Activated B cell treated with CpG ODN at 0.5 μM for 24 hours (primary cell): Measurements from ENCODE around the gene TPRX1. TPM values are rescaled to one million over a fixed set of nuclear protein-coding genes. Genes with fewer than 3 reads are reported as not detected.
"Not testable (repeated sequence)": the region's sequence is repeated elsewhere in the genome, so short reads cannot be mapped to it uniquely, and the experiment has no call there.

Experiments used
- ATAC-seq: fragments of 200-7000 bp; cut with Tn5 transposase; one replicate; pipeline ENCODE4 v1.10.0; 2021; ENCODE audit warnings: low read depth, mild to moderate bottlenecking, moderate library complexity
- CTCF ChIA-PET: fragments of 350-600 bp; sonication (Branson Sonifier 250); formaldehyde crosslinking; loops from one replicate; lab custom pipeline; 2021; ENCODE audit warnings: antibody characterized with exemption; lab: Charles Lee
- POLR2A ChIA-PET: fragments of 350-600 bp; sonication (Branson Sonifier 250); formaldehyde crosslinking; loops from one replicate; lab custom pipeline; 2021; ENCODE audit warnings: antibody characterized with exemption; lab: Charles Lee
- DNase-seq: peaks from one replicate; pipeline ENCODE4 v3.0.0; 2022
- H3K27ac Mint-ChIP-seq: one replicate; pipeline ENCODE4 v1.8.0; 2020; ENCODE audit warnings: mixed read lengths
- H3K27me3 Mint-ChIP-seq: one replicate; pipeline ENCODE4 v1.8.0; 2021; ENCODE audit warnings: mixed read lengths
- H3K36me3 Mint-ChIP-seq: one replicate; pipeline ENCODE4 v1.8.0; 2021; ENCODE audit warnings: low read depth, mixed read lengths
- H3K4me1 Mint-ChIP-seq: one replicate; pipeline ENCODE4 v1.8.0; 2021; ENCODE audit warnings: mixed read lengths
- H3K4me3 Mint-ChIP-seq: one replicate; pipeline ENCODE4 v1.8.0; 2020; ENCODE audit warnings: mild to moderate bottlenecking, mixed read lengths
- H3K9me3 Mint-ChIP-seq: one replicate; pipeline ENCODE4 v1.8.0; 2020; ENCODE audit warnings: mixed read lengths
- CTCF ChIP-seq: fragments of 200-600 bp; IDR thresholded peaks from one replicate; pipeline ENCODE4 v1.8.0; 2022; ENCODE audit warnings: antibody characterized with exemption, mild to moderate bottlenecking
- intact Hi-C: fragments of 100-400 bp; cut with micrococcal nuclease; formaldehyde crosslinking; loops from one replicate; pipeline ENCODE4 v1.15.1; 2024
- total RNA-seq: library from RNA; stranded (reverse); gene quantifications from 2 replicates; pipeline ENCODE4 v1.2.3, GENCODE V29; 2022

Gene TPRX1
- total RNA-seq, 1 donor from 2014 or later, result not detected

DNA sequence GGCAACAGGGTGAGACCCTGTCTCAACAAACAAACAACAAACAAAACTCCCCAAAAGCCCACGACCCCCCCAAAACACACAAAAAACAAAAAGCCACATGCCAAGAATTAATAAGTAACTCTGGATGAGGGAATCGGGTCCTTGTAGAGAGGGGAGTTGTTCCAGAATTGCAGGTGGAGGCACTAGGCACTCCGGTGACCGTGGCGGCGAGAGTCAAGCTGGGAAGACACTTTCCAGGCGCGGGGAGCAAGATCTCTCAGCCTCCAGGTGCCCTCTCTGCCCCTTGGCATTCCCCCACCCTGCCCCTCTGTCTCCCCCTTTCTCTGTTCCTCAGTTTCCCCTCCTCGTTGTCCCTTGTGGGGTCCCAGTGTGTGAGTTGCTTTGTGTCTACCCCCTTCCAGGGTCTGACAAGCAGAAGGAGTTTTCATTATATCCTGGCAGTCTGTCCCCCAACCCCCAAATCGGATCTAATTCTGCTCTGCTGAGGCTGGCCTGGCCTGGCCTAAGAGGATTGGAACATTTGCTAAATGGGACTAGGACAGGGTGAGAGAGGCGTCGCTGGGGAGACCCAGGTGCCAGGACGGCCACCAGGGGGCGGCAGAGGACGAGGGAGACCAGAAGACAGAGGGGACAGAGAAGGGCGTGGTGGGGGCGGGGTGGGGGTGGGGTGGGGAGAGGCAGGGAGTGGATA is 9.1 kb upstream of the TPRX1 start:
- no peak overlapping the region for H3K27ac Mint-ChIP-seq
- intact Hi-C loops, result no loop called here
- ATAC-seq (no peak), DNase-seq (peak; percentile 52)
- TF ChIP-seq CTCF, result no peak
- H3K36me3 Mint-ChIP-seq, result no peaks in the 10 kb centered on the region
- no peaks in the 10 kb centered on the region for H3K4me1 Mint-ChIP-seq
- no peak overlapping the region for H3K4me3 Mint-ChIP-seq
- POLR2A ChIA-PET, result no interaction called here
- H3K9me3 Mint-ChIP-seq, result no peaks in the 10 kb centered on the region
- CTCF ChIA-PET, result interaction anchor here (1.3 kb wide), 1 partner anchor 15 kb away, joined by 3 read pairs; no protein-coding TSS in a partner anchor
- H3K27me3 Mint-ChIP-seq, result peaks cover 13% of the 10 kb centered on the region

GRCh38 chr19:47806435-47806834 is 2.1 kb upstream of the TPRX1 start:
- ChIA-PET CTCF (no interaction called here), POLR2A (no interaction called here)
- no peaks in the 10 kb centered on the region for H3K36me3 Mint-ChIP-seq
- ATAC-seq, result no peak
- no peaks in the 10 kb centered on the region for H3K4me1 Mint-ChIP-seq
- no peak for DNase-seq
- H3K27me3 Mint-ChIP-seq, result no peaks in the 10 kb centered on the region
- peaks cover 2% of the 10 kb centered on the region for H3K9me3 Mint-ChIP-seq
- intact Hi-C loops, result no loop called here
- no peak overlapping the region for H3K27ac Mint-ChIP-seq
- no peak overlapping the region for H3K4me3 Mint-ChIP-seq
- no peak for TF ChIP-seq CTCF

DNA sequence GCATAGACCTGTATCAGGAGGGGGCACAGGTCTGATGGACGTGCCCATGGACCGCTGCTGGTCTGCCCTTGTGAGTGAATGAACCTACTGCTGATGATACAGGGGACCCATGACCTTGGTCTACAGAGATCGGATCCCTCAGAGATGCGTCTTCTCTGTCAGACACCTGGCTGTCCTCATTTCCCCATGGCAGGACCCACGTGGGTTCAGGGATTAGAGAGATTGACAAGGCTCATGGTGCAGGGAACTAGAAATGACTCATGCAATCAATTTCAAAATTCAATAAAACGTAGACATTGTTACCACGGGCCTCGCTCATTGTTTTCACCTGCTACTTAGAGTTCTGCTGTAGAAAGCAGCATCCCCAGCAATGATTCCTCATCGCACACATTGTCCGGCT is 962 bp upstream of the TPRX1 start:
- ATAC-seq (no peak), DNase-seq (no peak)
- ChIA-PET POLR2A (no interaction called here), CTCF (no interaction called here)
- Mint-ChIP-seq H3K4me3 (no peak overlapping the region), H3K27ac (no peak overlapping the region), H3K4me1 (no peaks in the 10 kb centered on the region), H3K36me3 (peaks cover 2% of the 10 kb centered on the region), H3K27me3 (no peaks in the 10 kb centered on the region), H3K9me3 (peaks cover 7% of the 10 kb centered on the region)
- TF ChIP-seq CTCF, result no peak
- intact Hi-C loops, result no loop called here

DNA sequence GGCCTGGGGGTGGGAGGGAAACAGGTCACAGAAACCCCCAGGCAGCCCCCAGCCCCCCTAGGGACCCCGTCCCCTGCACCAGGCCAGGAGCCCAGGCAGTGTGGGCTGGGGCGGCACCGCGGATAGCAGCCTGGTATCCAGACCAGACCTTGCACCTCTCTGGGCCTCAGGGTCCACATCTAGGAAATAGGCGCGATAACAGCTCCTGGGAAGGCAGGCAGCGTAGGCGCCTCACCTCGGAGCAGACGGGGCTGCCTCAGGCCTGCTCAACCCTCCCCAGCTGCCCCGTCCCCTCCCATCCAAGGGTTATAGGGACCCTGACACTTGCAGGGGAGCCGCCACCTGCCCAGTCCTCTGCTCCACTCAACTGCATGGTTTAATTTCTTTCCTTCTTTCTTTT is 680 bp downstream of the TPRX1 start:
- H3K4me3 Mint-ChIP-seq, H3K27ac Mint-ChIP-seq, H3K9me3 Mint-ChIP-seq, DNase-seq, H3K4me1 Mint-ChIP-seq, intact Hi-C loops, H3K36me3 Mint-ChIP-seq, H3K27me3 Mint-ChIP-seq, ATAC-seq, POLR2A ChIA-PET, CTCF ChIA-PET: not testable (repeated sequence)

- H3K27ac Mint-ChIP-seq, POLR2A ChIA-PET, H3K9me3 Mint-ChIP-seq, H3K4me3 Mint-ChIP-seq, DNase-seq, ATAC-seq, intact Hi-C loops, H3K4me1 Mint-ChIP-seq, H3K27me3 Mint-ChIP-seq, H3K36me3 Mint-ChIP-seq, CTCF ChIA-PET: not testable (repeated sequence)
Observed at GRCh38 chr19:47803148-47803547, 1.2 kb downstream of the TPRX1 start.

DNA sequence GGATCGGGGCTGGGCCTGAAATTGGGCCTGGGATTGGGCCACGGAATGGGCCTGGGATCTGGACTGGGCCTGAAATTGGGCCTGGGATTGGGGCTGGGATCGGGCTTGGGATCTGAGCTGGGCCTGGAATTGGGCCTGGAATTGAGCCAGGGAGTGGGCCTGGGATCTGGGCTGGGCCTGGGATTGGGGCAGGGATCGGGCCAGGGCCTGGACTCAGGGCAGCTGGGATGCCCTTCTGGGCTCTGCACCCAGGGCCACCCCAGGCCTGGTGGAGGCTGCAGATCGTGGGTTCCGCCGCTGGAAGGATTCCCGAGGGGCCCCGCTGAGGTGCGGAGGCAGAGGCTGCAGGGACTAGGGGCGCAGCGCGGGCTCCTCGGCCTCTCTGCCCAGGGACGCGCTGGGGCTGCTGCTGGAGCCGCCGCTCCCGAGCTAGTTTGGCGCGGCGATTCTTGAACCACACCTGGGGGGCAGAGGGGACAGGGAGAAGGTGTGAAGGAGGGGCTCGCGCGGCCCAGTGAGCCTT is 1.8 kb downstream of the TPRX1 start:
- Mint-ChIP-seq H3K9me3 (peaks cover 7% of the 10 kb centered on the region), H3K27ac (no peak overlapping the region), H3K27me3 (peaks cover 10% of the 10 kb centered on the region), H3K4me3 (no peak overlapping the region), H3K4me1 (no peaks in the 10 kb centered on the region), H3K36me3 (peaks cover 2% of the 10 kb centered on the region)
- TF ChIP-seq CTCF, result no peak
- intact Hi-C loops, result no loop called here
- DNase-seq, result no peak
- no peak for ATAC-seq
- POLR2A ChIA-PET, result no interaction called here
- CTCF ChIA-PET, result no interaction called here
